ENCODE data around the gene SOX4. TPM values are rescaled to one million over a fixed set of nuclear protein-coding genes. Genes with fewer than 3 reads are reported as not detected.

Gene SOX4
- total and polyA plus RNA-seq, 5 donors from 2014 or later = 0.30 to 7.6 (median 0.52) TPM

- peaks cover 28% of the 10 kb centered on the region for H3K4me1 ChIP-seq (ENCODE audit: control insufficient read depth, insufficient read depth, low read length, poor library complexity, severe bottlenecking)
- H3K27ac ChIP-seq (ENCODE audit: insufficient read depth, low read length, poor library complexity, severe bottlenecking) = no peak overlapping the region
- H3K36me3 ChIP-seq (ENCODE audit: control insufficient read depth, insufficient read depth, low read length) = no peaks in the 10 kb centered on the region
- Mint-ChIP-seq H3K9me3 (peaks cover 0 to 3% (median 2%) of the 10 kb centered on the region in 7 donors), H3K27ac (peak overlapping the region in 1 of 3 donors; percentile 11), H3K36me3 (no peaks in the 10 kb centered on the region), H3K4me1 (peaks cover 3 to 23% (median 14%) of the 10 kb centered on the region in 4 donors), H3K27me3 (peaks cover 58% of the 10 kb centered on the region), H3K4me3 (no peak overlapping the region)
- DNase-seq = no peak
- ATAC-seq (ENCODE audit: low read depth in 2 of 2) = no peak
- no peaks in the 10 kb centered on the region for H3K9me3 ChIP-seq (ENCODE audit: control insufficient read depth in 2 of 2, low read length in 2 of 2)
- no peak overlapping the region for H3K4me3 ChIP-seq (ENCODE audit: low read depth, low read length)
- peaks cover 28% of the 10 kb centered on the region for H3K27me3 ChIP-seq (ENCODE audit: control insufficient read depth, insufficient read depth, low read length)
Measured at GRCh38 chr6:21599051-21599696, 5.6 kb downstream of the SOX4 start.

- H3K27me3 ChIP-seq (ENCODE audit: control insufficient read depth, insufficient read depth, low read length) = peaks cover 27% of the 10 kb centered on the region
- H3K4me1 Mint-ChIP-seq = peaks cover 3 to 13% (median 8%) of the 10 kb centered on the region in 4 donors
- no peak overlapping the region for H3K4me3 Mint-ChIP-seq
- H3K4me3 ChIP-seq (ENCODE audit: low read depth, low read length) = no peak overlapping the region
- H3K36me3 Mint-ChIP-seq = no peaks in the 10 kb centered on the region
- H3K27ac ChIP-seq (ENCODE audit: insufficient read depth, low read length, poor library complexity, severe bottlenecking) = no peak overlapping the region
- H3K9me3 ChIP-seq (ENCODE audit: control insufficient read depth in 2 of 2, low read length in 2 of 2) = no peaks in the 10 kb centered on the region
- H3K27ac Mint-ChIP-seq = no peak overlapping the region
- H3K27me3 Mint-ChIP-seq = peaks cover 43% of the 10 kb centered on the region
- H3K4me1 ChIP-seq (ENCODE audit: control insufficient read depth, insufficient read depth, low read length, poor library complexity, severe bottlenecking) = peaks cover 12% of the 10 kb centered on the region
- ATAC-seq (ENCODE audit: low read depth in 2 of 2) (no peak), DNase-seq (no peak)
- H3K9me3 Mint-ChIP-seq = peaks cover 0 to 3% (median 0%) of the 10 kb centered on the region in 7 donors
- no peaks in the 10 kb centered on the region for H3K36me3 ChIP-seq (ENCODE audit: control insufficient read depth, insufficient read depth, low read length)
Measured at GRCh38 chr6:21601339-21601923, 7.9 kb downstream of the SOX4 start.

- Mint-ChIP-seq H3K9me3 (peaks cover 0 to 2% (median 0%) of the 10 kb centered on the region in 7 donors), H3K27me3 (peaks cover 38% of the 10 kb centered on the region), H3K36me3 (no peaks in the 10 kb centered on the region), H3K4me3 (no peak overlapping the region), H3K4me1 (peaks cover 3 to 8% (median 4%) of the 10 kb centered on the region in 4 donors), H3K27ac (no peak overlapping the region)
- no peak for ATAC-seq (ENCODE audit: low read depth in 2 of 2)
- Histone ChIP-seq H3K9me3 (ENCODE audit: control insufficient read depth in 2 of 2, low read length in 2 of 2) (no peaks in the 10 kb centered on the region), H3K36me3 (ENCODE audit: control insufficient read depth, insufficient read depth, low read length) (no peaks in the 10 kb centered on the region), H3K4me3 (ENCODE audit: low read depth, low read length) (no peak overlapping the region), H3K27ac (ENCODE audit: insufficient read depth, low read length, poor library complexity, severe bottlenecking) (no peak overlapping the region), H3K4me1 (ENCODE audit: control insufficient read depth, insufficient read depth, low read length, poor library complexity, severe bottlenecking) (peaks cover 7% of the 10 kb centered on the region), H3K27me3 (ENCODE audit: control insufficient read depth, insufficient read depth, low read length) (peaks cover 26% of the 10 kb centered on the region)
- DNase-seq = no peak
Measured at GRCh38 chr6:21601932-21602390, 8.4 kb downstream of the SOX4 start.

GRCh38 chr6:21603082-21603952 lies 9.8 kb downstream of the SOX4 start:
- H3K4me3 Mint-ChIP-seq = no peak overlapping the region

GRCh38 chr6:21604081-21604480 lies 10.5 kb downstream of the SOX4 start:
- no peak overlapping the region for H3K27ac Mint-ChIP-seq
- ATAC-seq (ENCODE audit: low read depth in 2 of 2) (no peak), DNase-seq (no peak)
- H3K36me3 Mint-ChIP-seq = no peaks in the 10 kb centered on the region
- H3K4me3 Mint-ChIP-seq = no peak overlapping the region
- Histone ChIP-seq H3K27me3 (ENCODE audit: control insufficient read depth, insufficient read depth, low read length) (peaks cover 7% of the 10 kb centered on the region), H3K36me3 (ENCODE audit: control insufficient read depth, insufficient read depth, low read length) (no peaks in the 10 kb centered on the region), H3K4me3 (ENCODE audit: low read depth, low read length) (no peak overlapping the region), H3K4me1 (ENCODE audit: control insufficient read depth, insufficient read depth, low read length, poor library complexity, severe bottlenecking) (no peaks in the 10 kb centered on the region), H3K27ac (ENCODE audit: insufficient read depth, low read length, poor library complexity, severe bottlenecking) (no peak overlapping the region), H3K9me3 (ENCODE audit: control insufficient read depth in 2 of 2, low read length in 2 of 2) (no peaks in the 10 kb centered on the region)
- no peaks in the 10 kb centered on the region for H3K4me1 Mint-ChIP-seq
- H3K9me3 Mint-ChIP-seq = no peaks in the 10 kb centered on the region
- H3K27me3 Mint-ChIP-seq = peaks cover 19% of the 10 kb centered on the region

More at GRCh38 chr6:21603082-21603952, 9.8 kb downstream of the SOX4 start:
- no peak for ATAC-seq (ENCODE audit: low read depth in 2 of 2)
- no peak for DNase-seq
- Mint-ChIP-seq H3K27ac (no peak overlapping the region), H3K36me3 (no peaks in the 10 kb centered on the region), H3K27me3 (peaks cover 27% of the 10 kb centered on the region), H3K9me3 (no peaks in the 10 kb centered on the region), H3K4me1 (peaks cover 0 to 4% (median 0%) of the 10 kb centered on the region in 4 donors)
- H3K4me3 ChIP-seq (ENCODE audit: low read depth, low read length) = no peak overlapping the region
- H3K27me3 ChIP-seq (ENCODE audit: control insufficient read depth, insufficient read depth, low read length) = peaks cover 14% of the 10 kb centered on the region
- no peaks in the 10 kb centered on the region for H3K9me3 ChIP-seq (ENCODE audit: control insufficient read depth in 2 of 2, low read length in 2 of 2)
- H3K36me3 ChIP-seq (ENCODE audit: control insufficient read depth, insufficient read depth, low read length) = no peaks in the 10 kb centered on the region
- no peaks in the 10 kb centered on the region for H3K4me1 ChIP-seq (ENCODE audit: control insufficient read depth, insufficient read depth, low read length, poor library complexity, severe bottlenecking)
- no peak overlapping the region for H3K27ac ChIP-seq (ENCODE audit: insufficient read depth, low read length, poor library complexity, severe bottlenecking)

- Histone ChIP-seq H3K9me3 (ENCODE audit: control insufficient read depth in 2 of 2, low read length in 2 of 2) (no peaks in the 10 kb centered on the region), H3K36me3 (ENCODE audit: control insufficient read depth, insufficient read depth, low read length) (no peaks in the 10 kb centered on the region), H3K4me3 (ENCODE audit: low read depth, low read length) (no peak overlapping the region), H3K4me1 (ENCODE audit: control insufficient read depth, insufficient read depth, low read length, poor library complexity, severe bottlenecking) (no peaks in the 10 kb centered on the region), H3K27ac (ENCODE audit: insufficient read depth, low read length, poor library complexity, severe bottlenecking) (no peak overlapping the region), H3K27me3 (ENCODE audit: control insufficient read depth, insufficient read depth, low read length) (no peaks in the 10 kb centered on the region)
- ATAC-seq (ENCODE audit: low read depth in 2 of 2) (no peak), DNase-seq (no peak)
- no peak overlapping the region for H3K27ac Mint-ChIP-seq
- H3K9me3 Mint-ChIP-seq = no peaks in the 10 kb centered on the region
- no peaks in the 10 kb centered on the region for H3K36me3 Mint-ChIP-seq
- H3K4me3 Mint-ChIP-seq = no peak overlapping the region
- H3K4me1 Mint-ChIP-seq = no peaks in the 10 kb centered on the region
- H3K27me3 Mint-ChIP-seq = peaks cover 12% of the 10 kb centered on the region
Measured at GRCh38 chr6:21605166-21605565, 11.6 kb downstream of the SOX4 start.

GRCh38 chr6:21608601-21609000 lies 15.1 kb downstream of the SOX4 start:
- Histone ChIP-seq H3K4me1 (ENCODE audit: control insufficient read depth, insufficient read depth, low read length, poor library complexity, severe bottlenecking) (no peaks in the 10 kb centered on the region), H3K36me3 (ENCODE audit: control insufficient read depth, insufficient read depth, low read length) (no peaks in the 10 kb centered on the region), H3K9me3 (ENCODE audit: control insufficient read depth in 2 of 2, low read length in 2 of 2) (no peaks in the 10 kb centered on the region), H3K27ac (ENCODE audit: insufficient read depth, low read length, poor library complexity, severe bottlenecking) (no peak overlapping the region), H3K4me3 (ENCODE audit: low read depth, low read length) (no peak overlapping the region), H3K27me3 (ENCODE audit: control insufficient read depth, insufficient read depth, low read length) (no peaks in the 10 kb centered on the region)
- no peaks in the 10 kb centered on the region for H3K4me1 Mint-ChIP-seq
- DNase-seq (no peak), ATAC-seq (ENCODE audit: low read depth in 2 of 2) (no peak)
- H3K27me3 Mint-ChIP-seq = no peaks in the 10 kb centered on the region
- no peaks in the 10 kb centered on the region for H3K36me3 Mint-ChIP-seq
- H3K27ac Mint-ChIP-seq = peak overlapping the region in 1 of 3 donors; percentile 49
- H3K4me3 Mint-ChIP-seq = no peak overlapping the region
- no peaks in the 10 kb centered on the region for H3K9me3 Mint-ChIP-seq
